H9 (cell line): ENCODE measurements around the gene WDR83. TPM values are rescaled to one million over a fixed set of nuclear protein-coding genes. Genes with fewer than 3 reads are reported as not detected.

Source experiments
- DNase-seq: peaks from one replicate; pipeline ENCODE4 v3.0.0-alpha.2; 2017
- H2AFZ ChIP-seq: one replicate; pipeline ENCODE4 v1.6.1; 2013; ENCODE audit warnings: mild to moderate bottlenecking, low read length, control low read depth, moderate library complexity
- H2AK5ac ChIP-seq: 2 replicates; pipeline ENCODE4 v1.6.1; 2013; ENCODE audit warnings: low read length, control low read depth, mixed read lengths; ENCODE audit not compliant: insufficient read length
- H2BK120ac ChIP-seq: one replicate; pipeline ENCODE4 v1.6.1; 2013; ENCODE audit warnings: low read depth, mild to moderate bottlenecking, low read length, control low read depth, inconsistent platforms; ENCODE audit not compliant: poor library complexity, severe bottlenecking
- H2BK12ac ChIP-seq: 2 replicates; pipeline ENCODE4 v1.6.1; 2013; ENCODE audit warnings: low read length, control low read depth, mixed read lengths, low read depth; ENCODE audit not compliant: insufficient read length
- H2BK15ac ChIP-seq: 2 replicates; pipeline ENCODE4 v1.6.1; 2013; ENCODE audit warnings: low read depth, low read length, control low read depth
- H2BK20ac ChIP-seq: one replicate; pipeline ENCODE4 v1.6.1; 2013; ENCODE audit warnings: low read depth, mild to moderate bottlenecking, low read length, control low read depth, inconsistent platforms; ENCODE audit not compliant: poor library complexity, severe bottlenecking
- H2BK5ac ChIP-seq: 2 replicates; pipeline ENCODE4 v1.6.1; 2013; ENCODE audit warnings: low read length, control low read depth, mixed read lengths; ENCODE audit not compliant: insufficient read length
- H3K14ac ChIP-seq: 2 replicates; pipeline ENCODE4 v1.6.1; 2013; ENCODE audit warnings: low read length, control low read depth; ENCODE audit not compliant: insufficient read depth
- H3K18ac ChIP-seq: 2 replicates; pipeline ENCODE4 v1.6.1; 2013; ENCODE audit warnings: low read depth, mild to moderate bottlenecking, mixed read lengths, low read length, control low read depth; ENCODE audit not compliant: insufficient read length
- H3K23ac ChIP-seq: 2 replicates; pipeline ENCODE4 v1.6.1; 2013; ENCODE audit warnings: low read length, control low read depth, mixed read lengths, low read depth; ENCODE audit not compliant: insufficient read length
- H3K23me2 ChIP-seq: 2 replicates; pipeline ENCODE4 v1.6.1; 2013; ENCODE audit warnings: low read depth, mild to moderate bottlenecking, mixed read lengths, low read length, control low read depth; ENCODE audit not compliant: insufficient read length, poor library complexity, severe bottlenecking
- H3K27ac ChIP-seq: 2 replicates; pipeline ENCODE4 v1.5.1; 2013; ENCODE audit warnings: low read length, control low read depth, mixed read lengths, low read depth; ENCODE audit not compliant: insufficient read length
- H3K27me3 ChIP-seq: 2 replicates; pipeline ENCODE4 v1.6.1; 2013; ENCODE audit warnings: low read length, control low read depth, inconsistent platforms; ENCODE audit not compliant: insufficient read depth
- H3K4ac ChIP-seq: 2 replicates; pipeline ENCODE4 v1.6.1; 2013; ENCODE audit warnings: low read depth, mild to moderate bottlenecking, control low read depth, inconsistent platforms, low read length, moderate library complexity
- H3K4me1 ChIP-seq: 2 replicates; pipeline ENCODE4 v1.6.1; 2013; ENCODE audit warnings: low read length, control low read depth, inconsistent platforms; ENCODE audit not compliant: insufficient read depth
- H3K4me2 ChIP-seq: 2 replicates; pipeline ENCODE4 v1.6.1; 2013; ENCODE audit warnings: low read length, control low read depth, mixed read lengths; ENCODE audit not compliant: insufficient read length, insufficient read depth
- H3K56ac ChIP-seq: 2 replicates; pipeline ENCODE4 v1.6.1; 2013; ENCODE audit warnings: low read depth, mild to moderate bottlenecking, mixed read lengths, low read length, control low read depth; ENCODE audit not compliant: insufficient read length
- H3K79me1 ChIP-seq: 2 replicates; pipeline ENCODE4 v1.6.1; 2013; ENCODE audit warnings: low read depth, mild to moderate bottlenecking, moderate library complexity, low read length, control low read depth, inconsistent platforms; ENCODE audit not compliant: insufficient read depth, poor library complexity, severe bottlenecking
- H3K79me2 ChIP-seq: 2 replicates; pipeline ENCODE4 v1.6.1; 2013; ENCODE audit warnings: low read length, control low read depth, inconsistent platforms; ENCODE audit not compliant: insufficient read depth
- H3K9ac ChIP-seq: 2 replicates; pipeline ENCODE4 v1.6.1; 2013; ENCODE audit warnings: low read length, control low read depth, mixed read lengths; ENCODE audit not compliant: insufficient read length; ENCODE audit errors: extremely low read depth
- H3K9me3 ChIP-seq: one replicate; pipeline ENCODE4 v1.6.1; 2013; ENCODE audit warnings: low read depth, low read length, inconsistent platforms; ENCODE audit not compliant: control insufficient read depth
- H3T11ph ChIP-seq: one replicate; pipeline ENCODE4 v1.6.1; 2013; ENCODE audit warnings: mild to moderate bottlenecking, low read length, control low read depth, inconsistent platforms
- H4K20me1 ChIP-seq: one replicate; pipeline ENCODE4 v1.6.1; 2013; ENCODE audit not compliant: control insufficient read depth, insufficient read length, insufficient read depth
- H4K5ac ChIP-seq: 2 replicates; pipeline ENCODE4 v1.6.1; 2013; ENCODE audit warnings: low read depth, mild to moderate bottlenecking, mixed read lengths, low read length, control low read depth; ENCODE audit not compliant: insufficient read length
- H4K8ac ChIP-seq: replicated peaks from 2 replicates; pipeline ENCODE4 v1.6.1; 2013; ENCODE audit warnings: low read length, control low read depth, mixed read lengths, low read depth; ENCODE audit not compliant: insufficient read length
- H4K91ac ChIP-seq: 2 replicates; pipeline ENCODE4 v1.6.1; 2013; ENCODE audit warnings: low read depth, mild to moderate bottlenecking, moderate library complexity, mixed read lengths, low read length, control low read depth; ENCODE audit not compliant: insufficient read length
- H3K27ac Mint-ChIP-seq, 3 experiments: 2 replicates in 2 of 3; 3 replicates in 1 of 3; pipeline ENCODE4 v1.8.0; 2020 to 2021; ENCODE audit warnings: mixed read lengths in 3 of 3, mild to moderate bottlenecking in 1 of 3, moderate library complexity in 1 of 3
- H3K27me3 Mint-ChIP-seq: 2 replicates; pipeline ENCODE4 v1.8.0; 2021; ENCODE audit warnings: low read depth, mild to moderate bottlenecking, moderate library complexity, mixed read lengths
- H3K36me3 Mint-ChIP-seq, 3 experiments: 2 replicates in 2 of 3; 3 replicates in 1 of 3; pipeline ENCODE4 v1.8.0; 2020 to 2021; ENCODE audit warnings: low read depth in 3 of 3, mixed read lengths in 3 of 3; ENCODE audit not compliant: insufficient read depth in 1 of 3
- H3K4me1 Mint-ChIP-seq, 2 experiments: 2 replicates each; pipeline ENCODE4 v1.8.0; 2020; ENCODE audit warnings: mixed read lengths in 2 of 2
- H3K4me3 Mint-ChIP-seq, 2 experiments: 2 replicates in 1 of 2; 3 replicates in 1 of 2; pipeline ENCODE4 v1.8.0; 2020 to 2021; ENCODE audit warnings: mild to moderate bottlenecking in 2 of 2, mixed read lengths in 2 of 2, moderate library complexity in 1 of 2
- H3K9me3 Mint-ChIP-seq, 2 experiments: 2 replicates in 1 of 2; 3 replicates in 1 of 2; pipeline ENCODE4 v1.8.0; 2020; ENCODE audit warnings: mild to moderate bottlenecking in 2 of 2, mixed read lengths in 2 of 2, moderate library complexity in 1 of 2
- WGBS: extraction: QIAGEN DNeasy Blood & Tissue Kit; methylation state at CpG from one replicate; pipeline ENCODE4 v1.1.7; 2013; ENCODE audit warnings: missing lambda C conversion rate, low lambda C conversion rate, mixed read lengths; ENCODE audit not compliant: insufficient read length; ENCODE audit errors: extremely low coverage; 5-methylcytosine and 5-hydroxymethylcytosine counted together
- total RNA-seq: library from RNA; stranded (reverse); gene quantifications from 2 replicates; pipeline ENCODE4 v1.2.1, GENCODE V29; 2021
- TF ChIP-seq, protein P1 (sequence below): fragments of 200-600 bp; sonication (generic); conservative IDR thresholded peaks from 3 replicates; pipeline ENCODE4 v1.8.0; 2021; ENCODE audit warnings: antibody characterized with exemption, mild to moderate bottlenecking

Gene WDR83
- total RNA-seq, 1 experiment from 2014 or later, result 21.0 TPM

DNA sequence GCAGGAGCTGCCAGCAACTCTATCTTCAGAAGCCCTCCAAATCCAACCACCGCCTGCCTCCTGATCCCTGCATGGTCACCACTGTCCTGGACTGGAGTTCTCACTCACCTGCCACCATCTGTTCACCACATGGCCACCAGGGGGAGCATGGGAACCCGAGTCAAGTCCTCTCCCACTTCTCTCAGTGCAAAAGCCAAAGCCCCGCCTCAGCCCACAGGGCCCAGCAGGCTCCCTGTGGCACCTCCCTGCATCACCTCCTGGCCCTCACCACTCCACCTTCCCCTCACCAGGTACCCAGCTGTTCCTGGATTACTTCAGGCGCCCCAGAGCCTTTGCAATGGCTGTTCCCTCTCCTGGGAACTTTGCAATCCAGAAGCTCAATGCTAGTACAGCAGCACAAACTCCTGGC lies 9.8 kb downstream of the WDR83 start:
- no peak overlapping the region for H2BK20ac ChIP-seq
- no peaks in the 10 kb centered on the region for H3K79me2 ChIP-seq
- H3K18ac ChIP-seq, result no peak overlapping the region
- no peak overlapping the region for H3K4me2 ChIP-seq
- TF ChIP-seq, protein P1, sequence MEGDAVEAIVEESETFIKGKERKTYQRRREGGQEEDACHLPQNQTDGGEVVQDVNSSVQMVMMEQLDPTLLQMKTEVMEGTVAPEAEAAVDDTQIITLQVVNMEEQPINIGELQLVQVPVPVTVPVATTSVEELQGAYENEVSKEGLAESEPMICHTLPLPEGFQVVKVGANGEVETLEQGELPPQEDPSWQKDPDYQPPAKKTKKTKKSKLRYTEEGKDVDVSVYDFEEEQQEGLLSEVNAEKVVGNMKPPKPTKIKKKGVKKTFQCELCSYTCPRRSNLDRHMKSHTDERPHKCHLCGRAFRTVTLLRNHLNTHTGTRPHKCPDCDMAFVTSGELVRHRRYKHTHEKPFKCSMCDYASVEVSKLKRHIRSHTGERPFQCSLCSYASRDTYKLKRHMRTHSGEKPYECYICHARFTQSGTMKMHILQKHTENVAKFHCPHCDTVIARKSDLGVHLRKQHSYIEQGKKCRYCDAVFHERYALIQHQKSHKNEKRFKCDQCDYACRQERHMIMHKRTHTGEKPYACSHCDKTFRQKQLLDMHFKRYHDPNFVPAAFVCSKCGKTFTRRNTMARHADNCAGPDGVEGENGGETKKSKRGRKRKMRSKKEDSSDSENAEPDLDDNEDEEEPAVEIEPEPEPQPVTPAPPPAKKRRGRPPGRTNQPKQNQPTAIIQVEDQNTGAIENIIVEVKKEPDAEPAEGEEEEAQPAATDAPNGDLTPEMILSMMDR, result peak; percentile 92
- Mint-ChIP-seq H3K27me3 (no peaks in the 10 kb centered on the region), H3K27ac (peak overlapping the region in 2 of 3 experiments; percentile 70 to 79; a peak in 4 of 7 replicates), H3K4me3 (no peak overlapping the region), H3K4me1 (peaks cover 2 to 15% of the 10 kb centered on the region in 2 experiments; a peak in 3 of 4 replicates), H3K9me3 (peaks cover 0 to 2% of the 10 kb centered on the region in 2 experiments; a peak in 1 of 5 replicates), H3K36me3 (peaks cover 40 to 86% (median 73%) of the 10 kb centered on the region in 3 experiments)
- no peak overlapping the region for H4K91ac ChIP-seq
- H3T11ph ChIP-seq, result no peak overlapping the region
- H4K5ac ChIP-seq, result no peak overlapping the region
- H3K27me3 ChIP-seq, result no peaks in the 10 kb centered on the region
- no peak overlapping the region for H4K8ac ChIP-seq
- H3K23ac ChIP-seq, result no peak overlapping the region
- no peak overlapping the region for H2BK15ac ChIP-seq
- H2BK5ac ChIP-seq, result no peak overlapping the region
- H3K4me1 ChIP-seq, result no peaks in the 10 kb centered on the region
- H4K20me1 ChIP-seq, result no peaks in the 10 kb centered on the region
- no peaks in the 10 kb centered on the region for H3K79me1 ChIP-seq
- DNase-seq, result peak; percentile 92
- H2BK120ac ChIP-seq, result no peak overlapping the region
- H3K9ac ChIP-seq, result no peak overlapping the region
- no peak overlapping the region for H2BK12ac ChIP-seq
- no peaks in the 10 kb centered on the region for H3K23me2 ChIP-seq
- no peaks in the 10 kb centered on the region for H3K9me3 ChIP-seq
- H3K56ac ChIP-seq, result no peak overlapping the region
- H2AFZ ChIP-seq, result no peak overlapping the region
- H3K4ac ChIP-seq, result no peak overlapping the region
- no CpG with 5 or more reads among the region's 4 CpGs for WGBS
- no peak overlapping the region for H3K14ac ChIP-seq
- no peak overlapping the region for H3K27ac ChIP-seq
- H2AK5ac ChIP-seq, result no peak overlapping the region
